Measurements from ENCODE around the gene SNAPC3. TPM values are rescaled to one million over a fixed set of nuclear protein-coding genes. Genes with fewer than 3 reads are reported as not detected.
"Not testable (repeated sequence)": the region's sequence is repeated elsewhere in the genome, so short reads cannot be mapped to it uniquely, and the experiment has no call there.

The SNAPC3 gene
- total and polyA plus RNA-seq, 10 donors: 6.4 to 45.8 (median 31.7) TPM

DNA sequence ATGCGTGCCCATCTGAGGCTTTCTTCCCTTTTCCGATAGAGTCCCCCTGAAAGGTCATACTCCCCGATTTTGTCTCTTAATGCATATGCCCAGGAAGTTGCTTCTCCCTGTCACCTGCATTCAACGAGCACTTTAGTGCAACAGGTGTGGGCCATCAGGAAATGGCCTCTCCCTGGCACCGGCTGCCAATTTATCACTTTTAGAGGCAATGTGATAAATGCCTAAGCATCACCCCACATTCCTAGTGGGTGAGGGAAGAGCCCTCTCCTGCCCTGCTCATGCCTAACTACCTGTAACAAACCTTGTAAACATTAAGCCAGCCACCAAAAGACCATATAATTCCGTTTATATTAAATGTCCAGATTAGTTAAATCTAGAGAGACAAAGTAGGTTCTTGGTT lies 1.1 kb upstream of the SNAPC3 start:
- Histone ChIP-seq H3K9me3 (no peaks in the 10 kb centered on the region), H3K4me1 (peaks cover 25 to 46% (median 34%) of the 10 kb centered on the region in 6 donors), H3K27ac (peak overlapping the region in 2 of 8 donors; percentile 86 to 91), H3K36me3 (peaks cover 0 to 21% (median 10%) of the 10 kb centered on the region in 6 donors), H3K4me3 (peak overlapping the region in 1 of 8 donors; percentile 83), H3K27me3 (replicated peaks in 1 of 7) (no peaks in the 10 kb centered on the region)
- intact Hi-C loops (cut with DNase I; ENCODE audit: low total_unique reads): loop anchor here (10.0 kb wide), 2 partner anchors 83 to 117 kb away; partner anchors contain the start of gene TTC39B
- WGBS, 5 donors: 79 to 86% (median 85%) methylated on average over 6 of the region's 6 CpGs
- no peak for DNase-seq
- TF ChIP-seq POLR2AphosphoS5 (IDR thresholded peaks at IDR 0.05) (no peak), POLR2A (IDR thresholded peaks at IDR 0.05) (no peak)
- TF ChIP-seq, protein P1, sequence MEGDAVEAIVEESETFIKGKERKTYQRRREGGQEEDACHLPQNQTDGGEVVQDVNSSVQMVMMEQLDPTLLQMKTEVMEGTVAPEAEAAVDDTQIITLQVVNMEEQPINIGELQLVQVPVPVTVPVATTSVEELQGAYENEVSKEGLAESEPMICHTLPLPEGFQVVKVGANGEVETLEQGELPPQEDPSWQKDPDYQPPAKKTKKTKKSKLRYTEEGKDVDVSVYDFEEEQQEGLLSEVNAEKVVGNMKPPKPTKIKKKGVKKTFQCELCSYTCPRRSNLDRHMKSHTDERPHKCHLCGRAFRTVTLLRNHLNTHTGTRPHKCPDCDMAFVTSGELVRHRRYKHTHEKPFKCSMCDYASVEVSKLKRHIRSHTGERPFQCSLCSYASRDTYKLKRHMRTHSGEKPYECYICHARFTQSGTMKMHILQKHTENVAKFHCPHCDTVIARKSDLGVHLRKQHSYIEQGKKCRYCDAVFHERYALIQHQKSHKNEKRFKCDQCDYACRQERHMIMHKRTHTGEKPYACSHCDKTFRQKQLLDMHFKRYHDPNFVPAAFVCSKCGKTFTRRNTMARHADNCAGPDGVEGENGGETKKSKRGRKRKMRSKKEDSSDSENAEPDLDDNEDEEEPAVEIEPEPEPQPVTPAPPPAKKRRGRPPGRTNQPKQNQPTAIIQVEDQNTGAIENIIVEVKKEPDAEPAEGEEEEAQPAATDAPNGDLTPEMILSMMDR (IDR thresholded peaks at IDR 0.05 in 8 of 11, conservative IDR thresholded peaks at IDR 0.05 in 3 of 11): no peak

DNA sequence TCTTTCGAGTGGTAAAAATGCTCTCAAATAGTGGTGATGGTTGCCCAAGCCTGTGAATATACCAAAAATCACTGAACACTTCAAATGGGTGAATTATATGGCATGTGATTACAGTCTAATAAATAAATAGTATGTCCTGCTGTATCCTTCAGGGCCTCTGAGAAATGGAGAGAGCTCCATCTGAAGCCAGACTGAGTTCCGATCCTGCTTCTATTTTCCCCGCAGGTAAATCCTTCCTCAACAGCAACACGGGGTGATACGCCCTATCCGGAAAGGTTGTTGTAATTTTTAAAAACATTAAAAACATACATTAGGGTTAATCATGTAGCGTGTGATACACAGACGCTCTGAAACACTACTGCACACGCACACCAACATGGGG lies 695 bp upstream of the SNAPC3 start:
- H3K4me1 ChIP-seq: peaks cover 28 to 51% (median 38%) of the 10 kb centered on the region in 6 donors
- intact Hi-C loops (cut with DNase I; ENCODE audit: low total_unique reads): loop anchor here (10.0 kb wide), 2 partner anchors 83 to 117 kb away; partner anchors contain the start of gene TTC39B
- WGBS, 5 donors: 55 to 58% (median 57%) methylated on average over 9 of the region's 9 CpGs

DNA sequence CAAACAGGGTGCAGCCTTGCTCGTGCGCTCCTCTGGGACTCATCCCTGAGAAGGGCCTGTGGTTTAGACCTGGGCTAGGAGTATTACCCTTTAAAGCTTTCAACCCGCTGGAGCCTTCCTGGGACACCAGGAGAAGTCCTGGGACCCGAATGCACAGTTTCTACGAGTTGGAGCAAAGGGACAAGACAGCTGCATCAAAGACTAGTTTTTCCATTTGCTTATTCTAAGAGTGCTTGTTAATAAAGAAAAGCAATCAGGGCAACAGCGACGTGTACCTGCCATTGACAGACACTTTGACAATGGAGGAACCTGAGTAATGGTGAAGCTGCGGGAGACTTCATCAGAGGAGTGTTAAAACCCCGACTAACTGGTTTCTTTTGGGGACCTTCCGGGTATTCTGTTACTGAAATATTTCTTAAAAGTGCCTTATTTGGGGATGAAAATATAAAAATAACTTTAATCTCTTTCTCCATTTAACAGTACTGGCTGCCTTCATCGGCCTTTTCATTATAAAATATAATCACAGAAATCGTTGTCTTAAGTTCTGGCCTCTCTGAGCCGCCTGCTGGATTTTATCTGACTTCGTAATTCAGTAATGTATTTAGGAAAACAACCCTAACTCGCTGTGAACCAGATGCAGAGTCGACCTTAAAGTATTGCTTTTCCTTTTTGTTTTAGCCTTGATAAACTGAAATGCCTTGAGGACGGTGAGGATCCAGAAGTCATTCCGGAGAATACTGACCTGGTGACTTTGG lies 732 bp downstream of the SNAPC3 start:
- WGBS, 5 donors: 3 to 8% (median 6%) methylated on average over 17 to 18 of the region's 18 CpGs
- Histone ChIP-seq H3K27me3 (replicated peaks in 1 of 7) (no peaks in the 10 kb centered on the region), H3K4me3 (peak overlapping the region; percentile 83 to 98 (median 91)), H3K4me1 (peaks cover 28 to 65% (median 48%) of the 10 kb centered on the region in 6 donors), H3K27ac (peak overlapping the region; percentile 84 to 91 (median 88)), H3K36me3 (peaks cover 0 to 39% (median 16%) of the 10 kb centered on the region in 6 donors), H3K9me3 (no peaks in the 10 kb centered on the region)
- DNase-seq: no peak
- intact Hi-C loops (cut with DNase I; ENCODE audit: low total_unique reads): loop anchor here (10.0 kb wide), 2 partner anchors 81 to 119 kb away; partner anchors contain the start of gene TTC39B
- TF ChIP-seq POLR2AphosphoS5 (IDR thresholded peaks at IDR 0.05) (no peak), POLR2A (IDR thresholded peaks at IDR 0.05) (no peak)
- TF ChIP-seq, protein P1 (IDR thresholded peaks at IDR 0.05 in 8 of 11, conservative IDR thresholded peaks at IDR 0.05 in 3 of 11): no peak

More for the DNA sequence above, 695 bp upstream of the SNAPC3 start:
- Histone ChIP-seq H3K27ac (peak overlapping the region; percentile 84 to 91 (median 88)), H3K27me3 (replicated peaks in 1 of 7) (no peaks in the 10 kb centered on the region), H3K4me3 (peak overlapping the region; percentile 83 to 98 (median 91)), H3K36me3 (peaks cover 0 to 26% (median 10%) of the 10 kb centered on the region in 6 donors), H3K9me3 (no peaks in the 10 kb centered on the region)
- DNase-seq: no peak
- TF ChIP-seq, protein P1 (IDR thresholded peaks at IDR 0.05 in 8 of 11, conservative IDR thresholded peaks at IDR 0.05 in 3 of 11): no peak
- TF ChIP-seq POLR2A (IDR thresholded peaks at IDR 0.05) (no peak), POLR2AphosphoS5 (IDR thresholded peaks at IDR 0.05) (no peak)

DNA sequence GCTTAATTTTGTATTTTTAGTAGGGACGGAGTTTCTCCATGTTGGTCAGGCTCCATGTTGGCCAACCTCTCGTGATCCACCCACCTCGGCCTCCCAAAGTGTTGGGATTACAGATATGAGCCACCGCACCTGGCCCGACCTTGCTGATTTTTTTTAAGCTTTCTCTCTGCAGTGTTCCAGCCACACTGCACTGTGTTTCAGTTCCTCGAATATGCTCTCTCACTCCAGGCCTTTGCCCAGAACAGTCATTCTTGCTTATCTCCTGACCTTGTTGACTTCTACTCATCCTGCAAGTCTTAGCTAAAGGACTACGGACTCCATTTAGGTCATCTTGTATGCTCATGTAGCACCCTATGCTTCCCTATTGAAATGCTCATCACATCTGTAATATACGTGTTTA lies 3.3 kb downstream of the SNAPC3 start:
- Histone ChIP-seq H3K36me3 (peaks cover 0 to 60% (median 17%) of the 10 kb centered on the region in 6 donors), H3K9me3 (no peaks in the 10 kb centered on the region), H3K27ac (peak overlapping the region in 3 of 8 donors; percentile 9 to 39 (median 17)), H3K4me1 (peaks cover 37 to 86% (median 62%) of the 10 kb centered on the region in 6 donors), H3K4me3 (peak overlapping the region in 1 of 8 donors; percentile 1), H3K27me3 (replicated peaks in 1 of 7) (no peaks in the 10 kb centered on the region)
- 63 to 80% (median 74%) methylated on average over 8 of the region's 8 CpGs for WGBS, 5 donors
- TF ChIP-seq POLR2A (IDR thresholded peaks at IDR 0.05) (no peak), POLR2AphosphoS5 (IDR thresholded peaks at IDR 0.05) (no peak)
- TF ChIP-seq, protein P1 (IDR thresholded peaks at IDR 0.05 in 8 of 11, conservative IDR thresholded peaks at IDR 0.05 in 3 of 11): no peak
- DNase-seq: no peak
- intact Hi-C loops (cut with DNase I; ENCODE audit: low total_unique reads): loop anchor here (10.0 kb wide), 2 partner anchors 79 to 121 kb away; partner anchors contain the start of gene TTC39B

DNA sequence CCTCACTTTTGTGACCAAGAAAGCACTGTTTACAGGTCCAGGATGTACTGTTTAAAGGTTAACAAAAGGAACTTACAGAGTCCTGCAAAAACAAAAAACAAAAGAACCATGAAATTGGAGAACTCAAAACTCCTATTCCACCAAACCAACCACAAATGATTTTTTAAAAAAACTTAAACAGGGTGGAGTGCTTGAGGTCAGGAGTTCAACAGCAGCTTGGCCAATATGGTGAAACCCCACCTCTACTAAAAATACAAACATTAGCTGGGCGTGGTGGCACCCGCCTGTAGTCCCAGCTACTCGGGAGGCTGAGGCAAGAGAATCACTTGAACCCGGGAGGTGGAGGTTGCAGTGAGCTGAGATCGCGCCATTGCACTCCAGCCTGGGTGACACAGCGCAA lies 5.0 kb downstream of the SNAPC3 start:
- Histone ChIP-seq H3K36me3 (peaks cover 0 to 66% (median 17%) of the 10 kb centered on the region in 6 donors), H3K27ac (peak overlapping the region in 1 of 8 donors; percentile 1), H3K4me1 (peaks cover 35 to 92% (median 73%) of the 10 kb centered on the region in 6 donors)
- 84 to 95% (median 86%) methylated on average over 7 of the region's 7 CpGs for WGBS, 5 donors
- DNase-seq; H3K27me3 ChIP-seq (replicated peaks in 1 of 7); H3K4me3 ChIP-seq; H3K9me3 ChIP-seq: not testable (repeated sequence)
- intact Hi-C loops (cut with DNase I; ENCODE audit: low total_unique reads): loop anchor here (10.0 kb wide), 2 partner anchors 77 to 123 kb away; partner anchors contain the start of gene TTC39B
